Spleen (tissue), 11 donors: ENCODE results near the gene RNF224. TPM values are rescaled to one million over a fixed set of nuclear protein-coding genes. Genes with fewer than 3 reads are reported as not detected.
A peak's percentile ranks its signal among the peaks of the same experiment; 100 is the strongest.

Experiments
- DNase-seq: peaks from one replicate; pipeline ENCODE4 v3.0.0-alpha.2; 2020
- H3K27ac ChIP-seq, 8 donors: fragments of 200-600 bp; sonication (generic) in 7 of 8; 1 replicate in 4 of 8; 2 replicates in 4 of 8; pipeline versions ENCODE4 v1.5.0 to v1.8.0; 2016 to 2021; ENCODE audit warnings: inconsistent platforms in 4 of 8, mild to moderate bottlenecking in 4 of 8, moderate library complexity in 1 of 8
- H3K27me3 ChIP-seq, 7 donors: fragments of 200-600 bp; sonication (generic) in 6 of 7; replicated peaks in 1 of 7; 1 replicate in 4 of 7; 2 replicates in 3 of 7; pipeline versions ENCODE4 v1.5.0 to v1.8.0; 2016 to 2021; ENCODE audit warnings: inconsistent platforms in 3 of 7, mild to moderate bottlenecking in 1 of 7
- H3K36me3 ChIP-seq, 6 donors: fragments of 200-600 bp; sonication (generic) in 5 of 6; 1 replicate in 4 of 6; 2 replicates in 2 of 6; pipeline versions ENCODE4 v1.5.0 to v1.8.0; 2016 to 2021; ENCODE audit warnings: inconsistent platforms in 2 of 6
- H3K4me1 ChIP-seq, 6 donors: fragments of 200-600 bp; sonication (generic) in 5 of 6; 1 replicate in 3 of 6; 2 replicates in 3 of 6; pipeline versions ENCODE4 v1.5.0 to v1.8.0; 2016 to 2021; ENCODE audit warnings: inconsistent platforms in 3 of 6
- H3K4me3 ChIP-seq, 8 donors: fragments of 200-600 bp; sonication (generic) in 7 of 8; 1 replicate in 4 of 8; 2 replicates in 4 of 8; pipeline versions ENCODE4 v1.5.0 to v1.8.0; 2016 to 2021; ENCODE audit warnings: inconsistent platforms in 4 of 8, mild to moderate bottlenecking in 4 of 8, moderate library complexity in 2 of 8
- H3K9me3 ChIP-seq, 8 donors: fragments of 200-600 bp; sonication (generic) in 7 of 8; 1 replicate in 4 of 8; 2 replicates in 4 of 8; pipeline versions ENCODE4 v1.5.0 to v1.8.0; 2016 to 2021; ENCODE audit warnings: inconsistent platforms in 4 of 8
- POLR2A ChIP-seq, 3 donors: fragments of 450-650 bp; IDR thresholded peaks; one replicate each; pipeline ENCODE4 v1.5.1; 2017; ENCODE audit warnings: antibody characterized with exemption in 3 of 3, mild to moderate bottlenecking in 1 of 3
- POLR2AphosphoS5 ChIP-seq, 3 donors: sonication (generic); formaldehyde crosslinking; IDR thresholded peaks; one replicate each; pipeline ENCODE4 v1.5.1; 2017; ENCODE audit warnings: antibody characterized with exemption in 3 of 3
- WGBS, 5 donors: extraction: QIAGEN DNeasy Blood & Tissue Kit in 3 of 5; methylation state at CpG; one replicate each; pipeline versions ENCODE4 v1.1.5 to v1.1.7; 2013 to 2018; 5-methylcytosine and 5-hydroxymethylcytosine counted together
- intact Hi-C: fragments of 100-400 bp; cut with DNase I; formaldehyde crosslinking; loops from one replicate; pipeline ENCODE4 v1.15.0; 2023; ENCODE audit warnings: low total_unique reads
- polyA plus RNA-seq, 3 donors: library from polyadenylated mRNA; stranded (reverse); fragments of 200-250 nt; gene quantifications; one replicate each; pipeline ENCODE4 v1.2.1, GENCODE V29; 2013
- total RNA-seq, 7 donors: library from RNA; depleted of rRNA in 3 of 7; stranded (reverse); fragments of >200 nt in 3 of 7; fragmentation: NEBNext Ultra II Directional in 4 of 7; extraction: Animal tissue kit (Norgen Biotek cat#: 25700) in 4 of 7; gene quantifications; one replicate each; pipeline versions ENCODE4 v1.1.0 to v1.2.1, GENCODE V29; 2016 to 2021
- TF ChIP-seq, protein P1 (sequence below), 11 experiments: fragments of 200-600 bp in 7 of 11; fragments of 450-650 bp in 4 of 11; sonication (generic) in 4 of 11; IDR thresholded peaks in 8 of 11; conservative IDR thresholded peaks in 3 of 11; 1 replicate in 7 of 11; 2 replicates in 4 of 11; pipeline versions ENCODE4 v1.4.0 to v1.8.0; 2016 to 2021; ENCODE audit warnings: antibody characterized with exemption in 11 of 11, inconsistent platforms in 4 of 11, mild to moderate bottlenecking in 1 of 11
- donor health status: healthy with polysubstance abuse.
- donor health status: DM: no; HTN: no; CAD: no; lungs with moderate emphysema.
- donor health status: DM: no; HTN: no; CAD: no.
- donor health status: Bipolar disorder and iron deficiency.
- donor health status: healthy.
- donor health status: DM: no; HTN: no; CAD: no.
- donor health status: DM: yes; HTN: yes; CAD: no.

The RNF224 gene
- total and polyA plus RNA-seq, 10 donors = not detected

DNA sequence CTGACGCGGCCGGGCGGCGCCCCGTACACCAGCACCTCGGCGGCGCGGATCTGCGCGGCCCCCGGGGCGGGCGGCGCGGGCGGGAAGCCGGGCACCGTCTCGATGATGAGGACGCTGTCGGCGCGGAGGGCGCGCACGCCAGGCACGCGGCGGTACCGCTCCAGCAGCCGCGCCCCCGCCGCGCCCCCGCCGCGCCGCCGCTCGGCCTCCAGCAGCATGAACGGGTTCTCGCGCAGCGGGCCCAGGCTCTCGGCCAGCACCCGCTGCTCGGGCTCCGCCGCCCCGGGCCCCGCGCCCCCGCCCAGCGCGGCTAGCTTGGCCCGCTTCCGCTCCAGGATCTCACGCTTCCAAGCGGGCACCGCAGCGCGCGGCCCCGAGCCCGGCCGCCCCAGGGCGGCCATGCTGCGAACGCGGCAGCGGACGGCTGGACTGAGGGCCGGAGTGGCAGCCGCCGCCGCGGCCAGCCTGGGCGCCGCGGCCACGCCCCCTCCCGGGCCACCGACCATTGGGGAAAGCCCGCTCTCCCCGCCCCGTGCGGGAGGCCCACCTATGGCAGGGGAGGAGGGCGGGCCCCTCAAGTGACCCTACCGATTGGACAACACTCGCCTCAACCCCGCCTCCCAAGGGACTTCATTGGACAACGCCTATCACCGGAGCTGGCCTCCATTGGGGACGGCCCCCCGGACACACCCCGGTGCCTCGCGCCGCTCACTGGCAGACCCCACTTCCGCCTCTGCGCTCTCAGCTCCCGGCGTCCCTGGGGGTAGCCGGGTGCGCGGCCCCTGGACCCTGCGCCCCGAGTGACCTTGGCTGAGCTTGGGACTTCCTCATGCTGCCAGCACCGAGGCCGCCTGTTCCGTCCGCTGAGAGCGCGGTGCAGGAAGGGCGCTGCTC is 26.7 kb upstream of the RNF224 start, which contains the start of gene TPRN:
Gene TPRN, minus strand, starts transcription at position 431 of the 894 bp plus-strand sequence. Its CDS starts 30 bp downstream, at position 401.
- Histone ChIP-seq H3K4me1 (peaks cover 36 to 88% (median 67%) of the 10 kb centered on the region in 6 donors), H3K9me3 (no peaks in the 10 kb centered on the region), H3K4me3 (peak within 1 kb of the TSS; percentile 58 to 78 (median 62)), H3K27me3 (peaks cover 0 to 9% (median 0%) of the 10 kb centered on the region in 7 donors), H3K36me3 (no peaks in the 10 kb centered on the region), H3K27ac (peak within 1 kb of the TSS; percentile 82 to 95 (median 88))
- intact Hi-C loops = no loop called here
- TF ChIP-seq, protein P1, sequence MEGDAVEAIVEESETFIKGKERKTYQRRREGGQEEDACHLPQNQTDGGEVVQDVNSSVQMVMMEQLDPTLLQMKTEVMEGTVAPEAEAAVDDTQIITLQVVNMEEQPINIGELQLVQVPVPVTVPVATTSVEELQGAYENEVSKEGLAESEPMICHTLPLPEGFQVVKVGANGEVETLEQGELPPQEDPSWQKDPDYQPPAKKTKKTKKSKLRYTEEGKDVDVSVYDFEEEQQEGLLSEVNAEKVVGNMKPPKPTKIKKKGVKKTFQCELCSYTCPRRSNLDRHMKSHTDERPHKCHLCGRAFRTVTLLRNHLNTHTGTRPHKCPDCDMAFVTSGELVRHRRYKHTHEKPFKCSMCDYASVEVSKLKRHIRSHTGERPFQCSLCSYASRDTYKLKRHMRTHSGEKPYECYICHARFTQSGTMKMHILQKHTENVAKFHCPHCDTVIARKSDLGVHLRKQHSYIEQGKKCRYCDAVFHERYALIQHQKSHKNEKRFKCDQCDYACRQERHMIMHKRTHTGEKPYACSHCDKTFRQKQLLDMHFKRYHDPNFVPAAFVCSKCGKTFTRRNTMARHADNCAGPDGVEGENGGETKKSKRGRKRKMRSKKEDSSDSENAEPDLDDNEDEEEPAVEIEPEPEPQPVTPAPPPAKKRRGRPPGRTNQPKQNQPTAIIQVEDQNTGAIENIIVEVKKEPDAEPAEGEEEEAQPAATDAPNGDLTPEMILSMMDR (IDR thresholded peaks at IDR 0.05 in 8 of 11, conservative IDR thresholded peaks at IDR 0.05 in 3 of 11) = peak in 4 of 11 experiments; percentile 24 to 48 (median 34)
- TF ChIP-seq POLR2A (IDR thresholded peaks at IDR 0.05) (peak; percentile 50 to 83 (median 58)), POLR2AphosphoS5 (IDR thresholded peaks at IDR 0.05) (peak; percentile 97 to 98 (median 98))
- peak; percentile 99 for DNase-seq
- WGBS, 5 donors = 0 to 1% (median 1%) methylated on average over 29 to 118 of the region's 118 CpGs

DNA sequence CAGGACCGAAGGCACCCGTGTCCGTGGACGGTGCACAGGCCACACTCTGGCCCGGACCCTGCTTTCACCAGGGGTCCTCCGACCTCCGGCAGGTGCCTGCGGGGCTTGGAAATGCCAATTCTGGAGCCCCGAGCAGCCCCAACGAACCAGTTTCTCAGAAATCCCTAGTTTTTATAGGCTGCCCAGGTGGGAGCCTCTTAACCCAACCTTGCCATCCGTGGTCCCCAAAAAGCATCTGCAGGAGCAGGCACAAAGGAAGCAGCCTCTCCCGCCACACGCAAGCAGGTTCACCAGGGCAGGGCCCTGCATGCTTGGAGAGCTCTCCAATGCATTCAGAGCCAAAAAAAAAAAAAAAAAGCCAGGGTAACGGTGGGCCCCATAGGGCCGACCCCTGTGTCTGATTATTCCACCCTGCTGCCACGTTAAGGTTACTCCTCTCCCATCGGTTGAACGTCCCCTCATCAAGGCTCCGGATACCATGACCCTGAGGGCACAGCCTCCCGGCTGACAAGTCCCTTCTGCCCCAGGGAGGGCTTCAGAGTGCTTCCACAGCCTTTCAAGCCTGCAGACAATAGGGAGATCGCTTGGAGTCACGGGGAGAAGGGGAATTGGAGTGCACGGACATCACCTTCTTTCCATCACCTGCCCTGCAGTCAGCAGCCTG is 26.0 kb upstream of the RNF224 start:
- no peaks in the 10 kb centered on the region for H3K9me3 ChIP-seq
- peak overlapping the region; percentile 58 to 78 (median 62) for H3K4me3 ChIP-seq
- DNase-seq = no peak
- TF ChIP-seq POLR2AphosphoS5 (IDR thresholded peaks at IDR 0.05) (no peak), POLR2A (IDR thresholded peaks at IDR 0.05) (no peak)
- TF ChIP-seq, protein P1 (IDR thresholded peaks at IDR 0.05 in 8 of 11, conservative IDR thresholded peaks at IDR 0.05 in 3 of 11) = no peak
- H3K4me1 ChIP-seq = peaks cover 38 to 88% (median 74%) of the 10 kb centered on the region in 6 donors
- 22 to 42% (median 25%) methylated on average over 15 to 23 of the region's 23 CpGs for WGBS, 5 donors
- peak overlapping the region; percentile 82 to 95 (median 88) for H3K27ac ChIP-seq
- peaks cover 0 to 9% (median 0%) of the 10 kb centered on the region in 7 donors for H3K27me3 ChIP-seq
- H3K36me3 ChIP-seq = no peaks in the 10 kb centered on the region
- intact Hi-C loops = no loop called here

DNA sequence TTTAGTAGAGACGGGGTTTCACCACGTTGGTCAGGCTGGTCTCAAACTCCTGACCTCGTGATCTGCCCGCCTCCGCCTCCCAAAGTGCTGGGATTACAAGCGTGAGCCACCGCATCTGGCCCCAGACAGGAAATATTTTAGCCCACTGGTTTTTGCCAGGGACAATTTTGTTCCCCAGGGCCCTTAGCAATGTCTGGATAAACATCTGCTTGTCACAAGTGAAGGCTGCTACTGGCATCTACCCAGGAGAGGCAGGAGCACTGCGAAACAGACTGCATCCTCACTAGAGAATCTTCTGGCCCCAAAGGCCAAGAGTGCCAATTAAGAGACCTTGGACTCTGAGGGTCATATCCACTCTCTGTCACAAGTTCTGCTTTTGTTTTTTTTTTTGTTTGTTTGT is 24.3 kb upstream of the RNF224 start:
- Histone ChIP-seq H3K9me3 (no peaks in the 10 kb centered on the region), H3K4me1 (peaks cover 44 to 88% (median 81%) of the 10 kb centered on the region in 6 donors), H3K27me3 (peaks cover 0 to 9% (median 0%) of the 10 kb centered on the region in 7 donors), H3K4me3 (no peak overlapping the region), H3K36me3 (peaks cover 0 to 10% (median 0%) of the 10 kb centered on the region in 6 donors), H3K27ac (no peak overlapping the region)
- TF ChIP-seq, protein P1 (IDR thresholded peaks at IDR 0.05 in 8 of 11, conservative IDR thresholded peaks at IDR 0.05 in 3 of 11) = no peak
- TF ChIP-seq POLR2AphosphoS5 (IDR thresholded peaks at IDR 0.05) (no peak), POLR2A (IDR thresholded peaks at IDR 0.05) (no peak)
- intact Hi-C loops = no loop called here
- no peak for DNase-seq
- WGBS, 5 donors = 76 to 85% (median 84%) methylated on average over 8 of the region's 8 CpGs
